GM20000 (cell line): ENCODE measurements around the gene PRKCB.

Experiments
- DNase-seq: peaks from one replicate; pipeline ENCODE4 v3.0.0; 2012; ENCODE audit warnings: low spot score
- TF ChIP-seq, protein P1 (sequence below): IDR thresholded peaks from 2 replicates; pipeline ENCODE4 v1.5.1; 2012; ENCODE audit warnings: mild to moderate bottlenecking, control low read depth; ENCODE audit errors: extremely low read depth, missing control alignments

Gene PRKCB

GRCh38 chr16:23998771-23999170 lies 163.0 kb downstream of the PRKCB start:
- TF ChIP-seq, protein P1, sequence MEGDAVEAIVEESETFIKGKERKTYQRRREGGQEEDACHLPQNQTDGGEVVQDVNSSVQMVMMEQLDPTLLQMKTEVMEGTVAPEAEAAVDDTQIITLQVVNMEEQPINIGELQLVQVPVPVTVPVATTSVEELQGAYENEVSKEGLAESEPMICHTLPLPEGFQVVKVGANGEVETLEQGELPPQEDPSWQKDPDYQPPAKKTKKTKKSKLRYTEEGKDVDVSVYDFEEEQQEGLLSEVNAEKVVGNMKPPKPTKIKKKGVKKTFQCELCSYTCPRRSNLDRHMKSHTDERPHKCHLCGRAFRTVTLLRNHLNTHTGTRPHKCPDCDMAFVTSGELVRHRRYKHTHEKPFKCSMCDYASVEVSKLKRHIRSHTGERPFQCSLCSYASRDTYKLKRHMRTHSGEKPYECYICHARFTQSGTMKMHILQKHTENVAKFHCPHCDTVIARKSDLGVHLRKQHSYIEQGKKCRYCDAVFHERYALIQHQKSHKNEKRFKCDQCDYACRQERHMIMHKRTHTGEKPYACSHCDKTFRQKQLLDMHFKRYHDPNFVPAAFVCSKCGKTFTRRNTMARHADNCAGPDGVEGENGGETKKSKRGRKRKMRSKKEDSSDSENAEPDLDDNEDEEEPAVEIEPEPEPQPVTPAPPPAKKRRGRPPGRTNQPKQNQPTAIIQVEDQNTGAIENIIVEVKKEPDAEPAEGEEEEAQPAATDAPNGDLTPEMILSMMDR: no peak

DNA sequence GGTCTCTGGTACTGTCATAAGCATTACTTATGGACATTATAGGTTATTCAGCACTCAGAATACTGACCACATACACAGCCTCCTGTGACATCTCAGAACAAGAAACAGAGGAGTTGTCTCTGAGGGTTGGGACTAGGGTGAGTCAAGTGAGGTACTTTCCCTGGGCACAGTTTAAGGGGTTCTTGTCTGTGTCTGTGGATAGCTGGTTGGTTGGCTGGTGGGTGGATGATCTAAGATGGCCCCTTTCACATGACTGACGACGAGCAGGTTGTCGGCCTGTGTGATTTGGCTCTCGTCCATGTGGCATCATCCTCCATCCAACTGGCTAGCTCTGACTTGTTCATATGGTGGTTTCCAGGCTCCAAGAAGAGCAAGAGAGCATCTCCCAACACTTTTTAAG lies 163.9 kb downstream of the PRKCB start:
- TF ChIP-seq, protein P1: no peak

More at GRCh38 chr16:23998771-23999170, 163.0 kb downstream of the PRKCB start:
- DNase-seq: no peak

DNA sequence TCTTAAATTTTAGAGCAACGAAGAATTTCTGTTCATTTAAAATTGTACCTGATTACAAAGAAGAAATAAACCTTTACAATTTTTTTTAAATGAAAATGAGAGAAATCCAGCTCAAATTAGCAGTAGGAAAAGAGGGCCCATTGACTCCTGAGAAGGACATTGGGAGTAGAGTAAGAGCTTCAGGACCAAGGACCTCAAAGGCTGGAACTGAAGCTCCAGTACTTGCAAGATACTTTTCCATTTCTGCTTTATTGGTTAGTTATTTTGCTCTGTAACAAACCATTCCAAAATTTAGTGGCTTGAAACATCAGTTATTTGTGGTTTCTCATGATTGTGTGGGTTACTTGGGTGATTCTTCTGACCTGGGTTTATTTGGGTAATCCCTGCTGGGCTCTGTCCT lies 165.9 kb downstream of the PRKCB start:
- TF ChIP-seq, protein P1: no peak
- no peak for DNase-seq

More for the DNA sequence above, 163.9 kb downstream of the PRKCB start:
- DNase-seq: peak; percentile 34

GRCh38 chr16:24002619-24003018 lies 166.8 kb downstream of the PRKCB start:
- TF ChIP-seq, protein P1: no peak
- no peak for DNase-seq

DNA sequence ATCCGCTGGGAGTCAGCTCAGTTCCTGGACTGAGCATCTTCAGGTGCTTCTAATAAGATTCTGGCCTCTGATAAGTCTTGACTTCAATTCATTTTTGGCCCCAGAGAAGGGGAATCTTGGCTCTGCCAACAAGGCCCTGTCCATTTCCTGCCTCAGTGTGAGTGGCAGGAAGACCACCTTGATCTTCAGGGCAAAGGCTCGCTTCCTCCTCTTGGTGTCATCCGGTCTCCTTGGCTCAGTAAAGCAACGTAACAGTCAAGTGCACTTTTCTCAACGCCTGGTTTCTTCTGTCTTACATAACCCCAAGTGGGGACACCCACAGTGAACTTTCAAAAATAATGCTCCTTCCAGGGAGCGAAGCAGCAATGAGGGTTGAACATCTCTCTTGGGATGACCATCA lies 169.8 kb downstream of the PRKCB start:
- TF ChIP-seq, protein P1: no peak
- no peak for DNase-seq

GRCh38 chr16:24007391-24007790 lies 171.6 kb downstream of the PRKCB start:
- no peak for DNase-seq
- TF ChIP-seq, protein P1: no peak

DNA sequence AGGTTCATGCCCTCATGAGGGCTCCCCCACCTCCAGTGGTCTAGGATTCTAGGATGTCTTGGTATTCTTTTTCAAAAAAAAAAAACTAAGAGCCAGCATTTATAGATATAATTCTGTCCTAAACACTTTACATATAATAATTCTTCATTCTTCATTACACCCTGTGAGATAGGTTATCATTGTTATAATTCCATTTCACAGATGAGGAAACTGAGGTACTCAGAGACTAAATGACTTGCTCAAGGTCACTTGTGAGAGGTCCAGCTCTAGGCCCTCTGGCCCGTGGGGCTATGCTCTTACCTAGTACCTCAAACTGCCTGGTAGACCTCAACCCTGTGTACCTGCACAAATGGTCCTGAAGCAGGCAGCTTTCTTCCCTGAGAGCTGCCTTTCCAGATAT lies 172.2 kb downstream of the PRKCB start:
- DNase-seq: no peak
- TF ChIP-seq, protein P1: no peak
